Liver (tissue), 9 donors: Measurements from ENCODE around the gene NKAIN2. TPM values are rescaled to one million over a fixed set of nuclear protein-coding genes. Genes with fewer than 3 reads are reported as not detected.

Experiments used
- DNase-seq: peaks from one replicate; pipeline ENCODE4 v3.0.0-alpha.2; 2017; ENCODE audit warnings: low spot score
- H3K27ac ChIP-seq, 2 donors: one replicate each; pipeline ENCODE4 v1.7.0; 2013; ENCODE audit warnings: inconsistent platforms in 2 of 2, low read length in 2 of 2, control low read depth in 1 of 2, low read depth in 1 of 2, mild to moderate bottlenecking in 1 of 2
- H3K27me3 ChIP-seq, 4 donors: one replicate each; pipeline versions ENCODE4 v1.6.1 to v1.7.0; 2013; ENCODE audit warnings: low read length in 3 of 4, inconsistent platforms in 1 of 4, mild to moderate bottlenecking in 1 of 4, moderate library complexity in 1 of 4; ENCODE audit not compliant: control insufficient read depth in 4 of 4, insufficient read depth in 4 of 4
- H3K36me3 ChIP-seq, 4 donors: one replicate each; pipeline versions ENCODE4 v1.6.1 to v1.7.0; 2013; ENCODE audit warnings: low read length in 3 of 4, mild to moderate bottlenecking in 3 of 4, low read depth in 1 of 4, moderate library complexity in 1 of 4; ENCODE audit not compliant: control insufficient read depth in 4 of 4, insufficient read depth in 3 of 4
- H3K4me1 ChIP-seq, 4 donors: one replicate each; pipeline versions ENCODE4 v1.6.1 to v1.7.0; 2013; ENCODE audit warnings: low read length in 3 of 4, mild to moderate bottlenecking in 3 of 4, moderate library complexity in 1 of 4; ENCODE audit not compliant: control insufficient read depth in 4 of 4, insufficient read depth in 4 of 4
- H3K4me3 ChIP-seq, 3 donors: one replicate each; pipeline versions ENCODE4 v1.6.1 to v1.7.0; 2013; ENCODE audit warnings: low read length in 3 of 3, control low read depth in 1 of 3, low read depth in 1 of 3, mild to moderate bottlenecking in 1 of 3
- H3K9ac ChIP-seq, 2 donors: one replicate each; pipeline ENCODE4 v1.7.0; 2013; ENCODE audit warnings: low read length in 2 of 2, mild to moderate bottlenecking in 2 of 2, moderate library complexity in 2 of 2, control low read depth in 1 of 2, low read depth in 1 of 2
- H3K9me3 ChIP-seq, 4 donors: one replicate each; pipeline versions ENCODE4 v1.6.1 to v1.7.0; 2013; ENCODE audit warnings: low read length in 3 of 4; ENCODE audit not compliant: control insufficient read depth in 4 of 4
- ATF3 ChIP-seq: IDR thresholded peaks from 2 replicates; pipeline ENCODE4 v1.6.1; 2016; ENCODE audit warnings: antibody characterized with exemption
- CTCF ChIP-seq: fragments of 150-350 bp; IDR thresholded peaks from 2 replicates; pipeline ENCODE4 v1.5.1; 2017; ENCODE audit warnings: improper control_type of control experiment, low read depth, low read length; ENCODE audit not compliant: missing input control
- EGR1 ChIP-seq, 2 donors: IDR thresholded peaks; 2 replicates each; pipeline ENCODE4 v1.6.1; 2016 to 2018; ENCODE audit warnings: antibody characterized with exemption in 2 of 2, low read depth in 2 of 2
- FOXA1 ChIP-seq: IDR thresholded peaks from 2 replicates; pipeline ENCODE4 v1.6.1; 2016; ENCODE audit warnings: antibody characterized with exemption
- FOXA2 ChIP-seq: IDR thresholded peaks from 2 replicates; pipeline ENCODE4 v1.6.1; 2016; ENCODE audit warnings: antibody characterized with exemption
- GABPA ChIP-seq, 2 donors: IDR thresholded peaks in 1 of 2; conservative IDR thresholded peaks in 1 of 2; 2 replicates each; pipeline ENCODE4 v1.6.1; 2016; ENCODE audit warnings: antibody characterized with exemption in 2 of 2, mild to moderate bottlenecking in 1 of 2, moderate library complexity in 1 of 2
- HNF4A ChIP-seq, 2 donors: conservative IDR thresholded peaks; 2 replicates each; pipeline ENCODE4 v1.6.1; 2016; ENCODE audit warnings: antibody characterized with exemption in 2 of 2, mild to moderate bottlenecking in 2 of 2
- HNF4G ChIP-seq: IDR thresholded peaks from 2 replicates; pipeline ENCODE4 v1.6.1; 2016; ENCODE audit warnings: antibody characterized with exemption
- JUND ChIP-seq, 2 donors: IDR thresholded peaks; 2 replicates each; pipeline ENCODE4 v1.6.1; 2016; ENCODE audit warnings: antibody characterized with exemption in 2 of 2
- MAX ChIP-seq: IDR thresholded peaks from 2 replicates; pipeline ENCODE4 v1.6.1; 2016; ENCODE audit warnings: antibody characterized with exemption
- NR2F2 ChIP-seq: IDR thresholded peaks from 2 replicates; pipeline ENCODE4 v1.6.1; 2016; ENCODE audit warnings: antibody characterized with exemption
- RAD21 ChIP-seq, 2 donors: IDR thresholded peaks; 2 replicates each; pipeline ENCODE4 v1.6.1; 2016; ENCODE audit warnings: antibody characterized with exemption in 2 of 2, mild to moderate bottlenecking in 2 of 2
- REST ChIP-seq: IDR thresholded peaks from 2 replicates; pipeline ENCODE4 v1.6.1; 2016; ENCODE audit warnings: antibody characterized with exemption, mild to moderate bottlenecking
- RXRA ChIP-seq, 2 donors: IDR thresholded peaks; 2 replicates each; pipeline ENCODE4 v1.6.1; 2017 to 2018; ENCODE audit warnings: antibody characterized with exemption in 2 of 2, mild to moderate bottlenecking in 1 of 2
- SP1 ChIP-seq: IDR thresholded peaks from 2 replicates; pipeline ENCODE4 v1.6.1; 2018; ENCODE audit warnings: antibody characterized with exemption, mild to moderate bottlenecking
- TAF1 ChIP-seq: conservative IDR thresholded peaks from 2 replicates; pipeline ENCODE4 v1.6.1; 2016; ENCODE audit warnings: antibody characterized with exemption, mild to moderate bottlenecking
- YY1 ChIP-seq: IDR thresholded peaks from 2 replicates; pipeline ENCODE4 v1.6.1; 2016; ENCODE audit warnings: antibody characterized with exemption, mild to moderate bottlenecking
- ZBTB33 ChIP-seq: IDR thresholded peaks from 2 replicates; pipeline ENCODE4 v1.6.1; 2016; ENCODE audit warnings: antibody characterized with exemption
- WGBS: extraction: QIAGEN DNeasy Blood & Tissue Kit; methylation state at CpG from one replicate; pipeline ENCODE4 v1.1.7; 2013; 5-methylcytosine and 5-hydroxymethylcytosine counted together
- polyA plus RNA-seq, 2 donors: library from polyadenylated mRNA; stranded (reverse) in 1 of 2; unstranded in 1 of 2; fragments of 200-250 nt in 1 of 2; fragments of >200 nt in 1 of 2; fragmentation: Nextera tagmentation in 1 of 2; extraction: Ambion mirVana in 1 of 2; gene quantifications; one replicate each; pipeline versions ENCODE4 v1.2.1 to v1.2.3, GENCODE V29; 2013 to 2015
- total RNA-seq, 2 donors: library from RNA; depleted of rRNA; stranded (reverse); fragments of >200 nt; gene quantifications; one replicate each; pipeline ENCODE4 v1.2.3, GENCODE V29; 2014
- donor health status: healthy.
- donor health status: healthy.
- donor health status: healthy.
- donor health status: healthy.
- donor health status: healthy.

NKAIN2 gene
- total and polyA plus RNA-seq, 4 donors: 0.05 to 0.14 TPM; not detected in 2

- Histone ChIP-seq H3K9me3 (no peaks in the 10 kb centered on the region), H3K27me3 (no peaks in the 10 kb centered on the region), H3K4me1 (no peaks in the 10 kb centered on the region), H3K4me3 (no peak overlapping the region), H3K27ac (no peak overlapping the region), H3K9ac (no peak overlapping the region), H3K36me3 (no peaks in the 10 kb centered on the region)
- no peak for DNase-seq
- WGBS: 91% methylated on average over 8 of the region's 8 CpGs
- no peak for TF ChIP-seq TAF1
- no peak for TF ChIP-seq NR2F2
- TF ChIP-seq MAX: no peak
- TF ChIP-seq HNF4G: no peak
- no peak for TF ChIP-seq EGR1 (IDR thresholded peaks at IDR 0.05; ENCODE audit: low read depth in 2 of 2)
- no peak for TF ChIP-seq RXRA (IDR thresholded peaks at IDR 0.05)
- no peak for TF ChIP-seq RAD21 (IDR thresholded peaks at IDR 0.05)
- TF ChIP-seq ATF3: no peak
- TF ChIP-seq CTCF: no peak
- TF ChIP-seq FOXA1: no peak
- TF ChIP-seq GABPA (IDR thresholded peaks at IDR 0.05 in 1 of 2, conservative IDR thresholded peaks at IDR 0.05 in 1 of 2): no peak
- TF ChIP-seq YY1: no peak
These were observed 389.5 kb downstream of the NKAIN2 start for GRCh38 chr6:124193132-124193531.

- no peak for TF ChIP-seq RAD21 (IDR thresholded peaks at IDR 0.05)
- no peak for TF ChIP-seq JUND (IDR thresholded peaks at IDR 0.05)
- no peak for TF ChIP-seq RXRA (IDR thresholded peaks at IDR 0.05)
- no peak for TF ChIP-seq CTCF
- no peak for TF ChIP-seq NR2F2
- no peak for TF ChIP-seq ATF3
- TF ChIP-seq SP1: no peak
- no peak for TF ChIP-seq FOXA1
- TF ChIP-seq REST: no peak
- TF ChIP-seq MAX: no peak
- no peak for TF ChIP-seq ZBTB33
- TF ChIP-seq HNF4A (conservative IDR thresholded peaks at IDR 0.05): no peak
- no peak for TF ChIP-seq TAF1
- no peak for TF ChIP-seq FOXA2
- no peak for TF ChIP-seq EGR1 (IDR thresholded peaks at IDR 0.05; ENCODE audit: low read depth in 2 of 2)
- no peak for TF ChIP-seq YY1
- no peak for TF ChIP-seq HNF4G
- no peak for TF ChIP-seq GABPA (IDR thresholded peaks at IDR 0.05 in 1 of 2, conservative IDR thresholded peaks at IDR 0.05 in 1 of 2)
- 82% methylated on average over 2 of the region's 2 CpGs for WGBS
- no peak overlapping the region for H3K9ac ChIP-seq
- no peaks in the 10 kb centered on the region for H3K36me3 ChIP-seq
- DNase-seq: no peak
- H3K27ac ChIP-seq: no peak overlapping the region
- no peaks in the 10 kb centered on the region for H3K4me1 ChIP-seq
- no peaks in the 10 kb centered on the region for H3K27me3 ChIP-seq
- H3K4me3 ChIP-seq: no peak overlapping the region
- H3K9me3 ChIP-seq: no peaks in the 10 kb centered on the region
These were observed 393.5 kb downstream of the NKAIN2 start for GRCh38 chr6:124197148-124197547.
